NCI-H748 (cell line): ENCODE data around the gene AP2A2.

Source experiments
- DNase-seq: peaks from one replicate; lab custom pipeline; 2025; ENCODE audit not compliant: unreplicated experiment; lab: John Stamatoyannopoulos, UW

The AP2A2 gene

GRCh38 chr11:1027483-1028290 is 102.0 kb downstream of the AP2A2 start:
- no peak for DNase-seq

- DNase-seq = no peak
Measured at GRCh38 chr11:1028291-1028540, 102.5 kb downstream of the AP2A2 start.

- no peak for DNase-seq
Measured at GRCh38 chr11:1028616-1029015, 102.9 kb downstream of the AP2A2 start.

GRCh38 chr11:1029051-1029450 is 103.4 kb downstream of the AP2A2 start:
- no peak for DNase-seq

- no peak for DNase-seq
Measured at GRCh38 chr11:1029654-1030053, 104.0 kb downstream of the AP2A2 start.

GRCh38 chr11:1030086-1030485 is 104.4 kb downstream of the AP2A2 start:
- DNase-seq = no peak

- no peak for DNase-seq
Measured at GRCh38 chr11:1030556-1030955, 104.9 kb downstream of the AP2A2 start.

- DNase-seq = no peak
Measured at GRCh38 chr11:1031121-1031899, 105.6 kb downstream of the AP2A2 start.

- no peak for DNase-seq
Measured at GRCh38 chr11:1032310-1032891, 106.7 kb downstream of the AP2A2 start.

- DNase-seq = no peak
Measured at GRCh38 chr11:1033016-1033798, 107.5 kb downstream of the AP2A2 start.

- no peak for DNase-seq
Measured at GRCh38 chr11:1034001-1034400, 108.3 kb downstream of the AP2A2 start.

GRCh38 chr11:1034456-1035295 is 109.0 kb downstream of the AP2A2 start:
- DNase-seq = no peak

- no peak for DNase-seq
Measured at GRCh38 chr11:1035577-1036283, 110.1 kb downstream of the AP2A2 start.

GRCh38 chr11:1036303-1036923 is 110.7 kb downstream of the AP2A2 start, which contains the start of gene MUC6:
MUC6 (minus strand) TSS chr11:1036718; CDS start chr11:1036655, 63 bp downstream.
- DNase-seq = peak; percentile 16

- no peak for DNase-seq
Measured at GRCh38 chr11:1036931-1037330, 111.3 kb downstream of the AP2A2 start.

GRCh38 chr11:1037506-1038055 is 111.9 kb downstream of the AP2A2 start:
- DNase-seq = no peak

GRCh38 chr11:1038361-1038760 is 112.7 kb downstream of the AP2A2 start:
- DNase-seq = no peak

GRCh38 chr11:1038921-1039320 is 113.3 kb downstream of the AP2A2 start:
- no peak for DNase-seq
